SW 1271 (cell line): Measurements from ENCODE around the gene COL24A1.
"Not testable (repeated sequence)": the region's sequence is repeated elsewhere in the genome, so short reads cannot be mapped to it uniquely, and the experiment has no call there.

Experiments used
- DNase-seq, 2 experiments: peaks; one replicate each; lab custom pipeline; 2025; lab: John Stamatoyannopoulos, UW

Gene COL24A1

GRCh38 chr1:85889870-85890269, 266.7 kb downstream of the COL24A1 start:
- DNase-seq: no peak

GRCh38 chr1:85888921-85889320, 267.7 kb downstream of the COL24A1 start:
- no peak for DNase-seq

GRCh38 chr1:85884372-85885035, 272.1 kb downstream of the COL24A1 start:
- DNase-seq: peak in 1 of 2 experiments; percentile 36

- DNase-seq: no peak
Measured at GRCh38 chr1:85867189-85867588, 289.4 kb downstream of the COL24A1 start.

- no peak for DNase-seq
Measured at GRCh38 chr1:85865213-85865612, 291.4 kb downstream of the COL24A1 start.

DNA sequence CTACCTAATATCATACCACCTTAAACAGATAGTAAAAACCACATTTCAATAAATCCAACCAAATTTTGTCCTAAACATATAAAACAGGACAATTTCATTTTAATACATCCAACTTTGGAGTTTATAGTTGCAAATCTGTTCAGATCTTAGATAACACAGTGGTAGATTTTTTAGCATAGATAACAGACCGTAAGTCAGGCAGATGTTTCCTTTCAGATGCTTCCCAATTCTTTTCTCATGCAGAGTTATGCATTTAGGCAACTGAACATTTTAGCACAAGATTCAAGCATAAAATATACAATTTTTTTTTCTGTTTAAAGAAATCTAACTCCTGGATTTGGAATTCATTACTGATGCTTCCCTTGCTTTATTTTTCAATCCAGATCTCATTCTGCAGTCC, 291.8 kb downstream of the COL24A1 start:
- DNase-seq: no peak

- DNase-seq: not testable (repeated sequence)
Measured at GRCh38 chr1:85863639-85864038, 292.9 kb downstream of the COL24A1 start.

- no peak for DNase-seq
Measured at GRCh38 chr1:85862456-85862855, 294.1 kb downstream of the COL24A1 start.

DNA sequence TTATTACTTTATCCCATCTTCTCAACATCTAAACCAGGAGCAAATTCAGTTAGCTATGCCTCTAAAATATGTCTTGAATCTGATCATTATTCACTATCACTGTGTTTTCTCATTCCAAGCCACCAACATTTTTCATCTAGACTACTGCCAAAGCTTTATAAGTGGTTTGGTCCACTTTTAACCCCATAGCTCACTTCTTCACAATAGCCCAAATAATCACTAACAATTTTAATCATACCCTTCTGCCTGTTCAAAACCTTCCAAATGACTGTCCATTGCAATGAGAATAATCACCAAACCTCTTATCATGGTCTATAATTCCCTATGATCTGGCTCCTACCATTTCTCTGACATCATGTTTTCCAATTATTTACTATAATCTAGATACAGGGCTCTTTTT, 298.6 kb downstream of the COL24A1 start:
- DNase-seq: no peak

DNA sequence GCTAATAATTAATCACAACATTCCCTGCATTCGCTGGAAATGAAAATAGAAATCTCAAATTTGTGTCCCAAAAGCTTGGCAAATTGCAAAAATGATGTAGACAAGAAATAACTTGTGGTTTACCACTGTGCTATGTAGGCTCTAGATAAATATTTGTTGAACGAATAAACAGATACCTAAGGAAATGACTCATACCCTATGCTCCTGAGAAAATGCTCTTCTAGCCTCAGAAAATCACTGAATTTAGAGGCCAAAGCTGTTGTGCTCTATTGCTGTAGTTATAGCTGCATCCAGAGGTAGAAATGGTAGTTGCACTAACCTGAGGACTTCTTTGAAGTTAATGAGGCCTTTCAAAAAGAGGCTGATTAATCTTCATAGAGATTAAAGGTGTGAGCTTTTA, 306.3 kb downstream of the COL24A1 start:
- DNase-seq: peak; percentile 55 to 98

DNA sequence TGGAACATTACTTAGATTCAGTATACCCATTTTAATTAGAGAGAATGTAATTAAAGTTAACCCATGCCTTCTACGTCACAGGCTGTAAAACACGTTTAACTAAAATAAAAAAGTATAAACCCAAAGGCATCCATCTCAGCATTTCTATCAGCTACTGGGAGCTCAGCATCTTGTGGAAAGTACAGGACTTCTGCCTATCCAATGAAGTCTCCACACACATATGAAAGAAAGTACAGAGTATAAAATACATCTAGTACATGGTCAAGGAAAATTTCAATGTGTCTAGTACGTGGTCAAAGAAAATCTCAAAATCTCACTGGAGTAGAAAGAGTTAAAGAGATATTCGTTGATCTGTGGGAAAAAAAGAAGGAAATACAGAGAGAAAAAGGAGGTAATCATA, 306.9 kb downstream of the COL24A1 start:
- DNase-seq: peak in 1 of 2 experiments; percentile 46

- DNase-seq: no peak
Measured at GRCh38 chr1:85847356-85847755, 309.2 kb downstream of the COL24A1 start.

GRCh38 chr1:85846706-85847105, 309.9 kb downstream of the COL24A1 start:
- no peak for DNase-seq

DNA sequence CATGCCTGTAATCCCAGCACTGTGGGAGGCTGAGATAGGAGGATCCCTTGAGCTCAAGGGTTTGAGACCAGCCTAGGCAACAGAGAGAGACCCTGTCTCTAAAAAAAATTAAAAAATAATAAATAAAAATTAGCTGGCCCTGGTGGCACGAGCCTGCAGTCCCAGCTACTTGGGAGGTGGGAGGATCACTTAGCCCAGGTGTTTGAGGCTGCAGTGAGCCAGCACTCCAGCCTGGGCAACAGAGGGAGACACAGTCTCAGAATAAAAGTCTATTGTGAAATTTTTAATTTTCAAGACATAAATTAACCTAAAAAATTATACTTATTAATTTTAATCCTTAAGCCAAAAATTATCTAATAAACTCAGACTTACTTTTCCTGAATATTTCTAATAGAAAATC, 317.1 kb downstream of the COL24A1 start:
- DNase-seq: no peak

DNA sequence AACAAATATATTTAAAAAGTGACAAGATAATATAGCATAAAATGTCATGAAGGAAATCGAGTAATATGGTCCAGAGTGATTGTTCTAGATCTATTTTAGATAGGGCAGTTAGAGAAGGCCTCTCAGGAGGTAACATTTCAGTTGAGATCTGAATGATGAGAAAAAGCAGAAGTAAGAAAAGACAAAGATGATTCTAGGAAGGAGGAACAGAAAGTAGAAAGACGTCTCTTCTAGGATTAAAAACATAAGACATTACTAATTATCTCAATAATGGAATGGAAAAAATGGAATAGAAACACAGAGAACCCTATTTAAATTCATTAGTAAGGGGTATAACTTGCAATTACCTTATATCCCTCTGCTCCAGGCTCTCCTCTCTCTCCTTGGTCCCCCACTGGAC, 318.3 kb downstream of the COL24A1 start:
- DNase-seq: no peak

DNA sequence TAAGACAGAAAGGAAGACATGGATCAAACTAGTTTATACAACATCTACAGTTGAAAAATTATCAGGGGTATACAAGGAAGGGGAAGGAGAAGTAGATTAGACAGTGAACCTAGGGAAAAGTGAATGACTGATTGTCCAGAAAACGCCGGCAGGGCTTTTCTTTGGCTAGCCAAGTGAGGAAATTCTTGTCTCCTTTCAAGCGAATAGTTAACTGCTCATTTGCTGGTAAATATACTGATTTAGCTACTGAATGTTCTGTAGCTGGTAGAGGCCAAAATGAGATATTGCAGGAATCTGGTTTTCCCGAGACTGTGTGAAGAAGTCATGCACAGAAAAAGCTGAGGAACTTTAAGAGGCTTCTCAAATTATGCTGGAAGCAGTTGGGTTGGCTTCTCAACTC, 319.8 kb downstream of the COL24A1 start:
- DNase-seq: no peak

GRCh38 chr1:85833165-85833564, 323.4 kb downstream of the COL24A1 start:
- DNase-seq: not testable (repeated sequence)

DNA sequence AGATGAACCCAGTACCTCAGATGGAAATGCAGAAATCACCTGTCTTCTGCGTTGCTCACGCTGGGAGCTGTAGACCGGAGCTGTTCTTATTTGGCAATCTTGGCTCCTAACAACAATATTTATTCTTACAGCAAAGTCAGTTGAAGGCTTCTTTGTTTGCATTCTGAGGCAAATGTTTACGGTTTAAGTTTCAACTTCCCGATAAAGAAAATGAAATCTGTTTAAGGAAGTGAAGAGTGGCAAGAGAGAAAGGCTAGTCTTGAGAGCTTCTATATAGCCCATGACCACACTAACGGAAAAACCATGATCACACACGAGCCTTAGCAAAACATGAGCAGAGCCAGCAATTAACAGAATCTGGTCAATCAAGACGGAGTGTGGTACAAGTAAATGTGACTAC, 325.7 kb downstream of the COL24A1 start:
- DNase-seq: no peak

DNA sequence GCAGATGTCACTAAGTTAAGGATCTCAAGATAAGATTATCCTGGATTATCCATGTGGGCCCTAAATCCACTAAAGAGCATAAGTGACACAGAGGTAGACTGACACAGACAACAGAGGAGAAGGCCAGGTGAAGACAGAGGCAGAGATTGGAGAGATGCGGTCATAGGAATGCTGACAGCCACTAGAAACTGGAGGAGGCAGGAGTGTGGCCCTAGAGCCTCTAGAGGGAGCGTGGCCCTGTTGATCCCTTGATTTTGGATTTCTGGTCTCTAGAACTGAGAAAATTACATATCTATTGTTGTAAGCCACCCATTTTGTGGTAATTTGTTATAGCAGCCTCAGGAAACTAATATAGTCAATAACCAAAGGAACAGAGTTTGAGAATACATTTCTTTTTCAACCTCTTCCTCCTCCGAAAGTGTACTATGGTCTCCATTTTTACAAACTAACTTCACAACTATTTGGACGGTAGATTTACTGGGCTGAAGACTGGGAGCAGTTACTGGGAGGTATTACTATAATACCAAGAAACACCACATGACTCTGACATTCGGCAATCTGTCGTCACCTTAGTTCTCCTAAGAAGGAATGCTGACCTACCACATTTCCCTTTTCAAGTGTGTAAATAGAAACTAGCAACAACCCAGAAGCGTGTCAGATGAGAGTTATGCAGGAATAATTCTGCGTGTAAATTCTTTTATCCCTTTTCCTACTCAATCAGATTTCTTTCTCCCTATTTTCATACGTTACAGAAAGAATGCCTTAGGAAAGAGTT, 332.3 kb downstream of the COL24A1 start:
- no peak for DNase-seq

- DNase-seq: no peak
Measured at GRCh38 chr1:85822696-85823095, 333.9 kb downstream of the COL24A1 start.

- no peak for DNase-seq
Measured at GRCh38 chr1:85818371-85818770, 338.2 kb downstream of the COL24A1 start.

DNA sequence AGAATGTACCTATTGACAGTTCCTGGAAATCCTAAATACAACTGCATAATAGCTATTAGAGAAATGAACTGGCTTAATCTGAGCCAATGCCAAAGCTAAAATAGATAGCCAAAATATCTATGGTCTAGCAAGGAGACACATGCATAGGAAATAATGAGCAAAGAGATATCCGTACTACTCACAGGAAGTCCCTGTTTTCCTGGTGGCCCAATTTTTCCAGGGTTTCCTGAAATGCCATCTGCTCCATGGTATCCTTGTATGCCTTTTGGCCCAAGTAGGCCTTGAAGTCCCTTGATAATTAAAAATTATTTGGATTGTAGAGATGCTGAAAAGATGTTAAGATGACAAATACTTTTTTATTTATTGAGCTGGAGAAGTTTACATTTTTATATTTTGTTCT, 340.0 kb downstream of the COL24A1 start:
- DNase-seq: no peak

DNA sequence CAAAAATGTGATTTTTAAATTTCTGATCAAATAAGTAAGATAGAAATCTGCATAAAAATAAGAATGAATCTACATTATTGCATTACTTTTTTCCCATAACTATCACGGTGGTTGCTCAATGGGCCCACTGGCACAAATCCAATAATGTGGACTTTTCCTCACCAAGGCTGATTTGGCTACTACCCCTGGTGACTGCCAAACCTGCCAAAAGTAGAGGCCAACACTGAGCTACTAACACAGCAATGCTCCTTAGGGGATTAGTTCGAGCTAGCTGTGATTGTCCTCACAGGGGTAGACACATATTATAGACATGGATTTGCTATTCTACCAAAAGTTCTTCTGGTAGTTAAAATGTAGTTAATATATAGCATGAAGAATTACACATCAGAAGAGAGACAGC, 340.7 kb downstream of the COL24A1 start:
- no peak for DNase-seq
